NCI-H524 (cell line): Measurements from ENCODE around the gene OPRM1.
"Not testable (repeated sequence)": the region's sequence is repeated elsewhere in the genome, so short reads cannot be mapped to it uniquely, and the experiment has no call there.

Experiments
- DNase-seq, 2 experiments: peaks; one replicate each; lab custom pipeline; 2025; lab: John Stamatoyannopoulos, UW

OPRM1 gene

GRCh38 chr6:154140743-154141142 lies 101.7 kb downstream of the OPRM1 start:
- DNase-seq, result no peak

- DNase-seq, result no peak
Observed at GRCh38 chr6:154143753-154144152, 104.7 kb downstream of the OPRM1 start.

- peak; percentile 34 to 78 for DNase-seq
Observed at GRCh38 chr6:154154389-154154967, 115.4 kb downstream of the OPRM1 start.

GRCh38 chr6:154156135-154156896 lies 117.3 kb downstream of the OPRM1 start:
- peak; percentile 18 to 75 for DNase-seq

- no peak for DNase-seq
Observed at GRCh38 chr6:154157082-154157481, 118.0 kb downstream of the OPRM1 start.

- no peak for DNase-seq
Observed at GRCh38 chr6:154157706-154158105, 118.7 kb downstream of the OPRM1 start.

- no peak for DNase-seq
Observed at GRCh38 chr6:154159126-154159525, 120.1 kb downstream of the OPRM1 start.

GRCh38 chr6:154161689-154162088 lies 122.6 kb downstream of the OPRM1 start:
- DNase-seq, result no peak

GRCh38 chr6:154164397-154164796 lies 125.4 kb downstream of the OPRM1 start:
- no peak for DNase-seq

- DNase-seq, result no peak
Observed at GRCh38 chr6:154165478-154165877, 126.4 kb downstream of the OPRM1 start.

GRCh38 chr6:154166140-154166539 lies 127.1 kb downstream of the OPRM1 start:
- DNase-seq, result no peak

GRCh38 chr6:154167126-154167525 lies 128.1 kb downstream of the OPRM1 start:
- DNase-seq, result no peak

- DNase-seq, result no peak
Observed at GRCh38 chr6:154169193-154169847, 130.3 kb downstream of the OPRM1 start.

- no peak for DNase-seq
Observed at GRCh38 chr6:154170106-154170505, 131.1 kb downstream of the OPRM1 start.

- DNase-seq, result not testable (repeated sequence)
Observed at GRCh38 chr6:154172393-154172792, 133.4 kb downstream of the OPRM1 start.

GRCh38 chr6:154179434-154179833 lies 140.4 kb downstream of the OPRM1 start:
- DNase-seq, result no peak

- DNase-seq, result no peak
Observed at GRCh38 chr6:154187203-154187602, 148.2 kb downstream of the OPRM1 start.

- no peak for DNase-seq
Observed at GRCh38 chr6:154187714-154188113, 148.7 kb downstream of the OPRM1 start.

- no peak for DNase-seq
Observed at GRCh38 chr6:154196333-154196885, 157.4 kb downstream of the OPRM1 start.

- peak in 1 of 2 experiments; percentile 47 for DNase-seq
Observed at GRCh38 chr6:154197196-154197860, 158.3 kb downstream of the OPRM1 start.

GRCh38 chr6:154201688-154202087 lies 162.6 kb downstream of the OPRM1 start:
- not testable (repeated sequence) for DNase-seq

- no peak for DNase-seq
Observed at GRCh38 chr6:154202339-154202738, 163.3 kb downstream of the OPRM1 start.
